Thyroid gland (tissue), 4 donors: ENCODE data around the gene YIPF3. TPM values are rescaled to one million over a fixed set of nuclear protein-coding genes. Genes with fewer than 3 reads are reported as not detected.

Source experiments
- DNase-seq, 2 donors: peaks; one replicate each; pipeline ENCODE4 v3.0.0-alpha.2; 2019
- H3K27ac ChIP-seq, 3 donors: fragments of 200-600 bp; sonication (generic); 1 replicate in 2 of 3; 2 replicates in 1 of 3; pipeline ENCODE4 v1.5.1; 2016 to 2019; ENCODE audit warnings: mild to moderate bottlenecking in 1 of 3, moderate library complexity in 1 of 3
- H3K27me3 ChIP-seq: fragments of 200-600 bp; sonication (generic); one replicate; pipeline ENCODE4 v1.5.1; 2019
- H3K36me3 ChIP-seq, 2 donors: fragments of 200-600 bp; sonication (generic); one replicate each; pipeline ENCODE4 v1.5.1; 2016 to 2019
- H3K4me1 ChIP-seq, 2 donors: fragments of 200-600 bp; sonication (generic); one replicate each; pipeline ENCODE4 v1.5.1; 2017 to 2019
- H3K4me3 ChIP-seq, 3 donors: fragments of 200-600 bp; sonication (generic); replicated peaks in 1 of 3; 1 replicate in 2 of 3; 2 replicates in 1 of 3; pipeline ENCODE4 v1.5.1; 2016; ENCODE audit warnings: mild to moderate bottlenecking in 1 of 3
- H3K9me3 ChIP-seq: fragments of 200-600 bp; sonication (generic); one replicate; pipeline ENCODE4 v1.5.1; 2017
- POLR2A ChIP-seq, 2 donors: fragments of 450-650 bp; IDR thresholded peaks; one replicate each; pipeline ENCODE4 v1.6.1; 2017; ENCODE audit warnings: antibody characterized with exemption in 2 of 2, mild to moderate bottlenecking in 2 of 2, moderate library complexity in 1 of 2
- WGBS, 2 donors: methylation state at CpG; one replicate each; pipeline ENCODE4 v1.1.5; 2017; 5-methylcytosine and 5-hydroxymethylcytosine counted together
- intact Hi-C: fragments of 100-400 bp; cut with DNase I; formaldehyde crosslinking; loops from one replicate; pipeline ENCODE4 v1.15.1; 2023
- total RNA-seq, 4 donors: library from RNA; depleted of rRNA; stranded (reverse); fragments of >200 nt; gene quantifications; one replicate each; pipeline ENCODE4 v1.2.3, GENCODE V29; 2016
- TF ChIP-seq, protein P1 (sequence below), 6 experiments: fragments of 200-600 bp in 3 of 6; fragments of 450-650 bp in 3 of 6; sonication (generic) in 3 of 6; IDR thresholded peaks; one replicate each; pipeline ENCODE4 v1.5.1; 2016 to 2019; ENCODE audit warnings: antibody characterized with exemption in 6 of 6, mild to moderate bottlenecking in 2 of 6, inconsistent platforms in 1 of 6, moderate library complexity in 1 of 6

Gene YIPF3
- total RNA-seq, 4 donors from 2014 or later: 126 to 145 (median 128) TPM

DNA sequence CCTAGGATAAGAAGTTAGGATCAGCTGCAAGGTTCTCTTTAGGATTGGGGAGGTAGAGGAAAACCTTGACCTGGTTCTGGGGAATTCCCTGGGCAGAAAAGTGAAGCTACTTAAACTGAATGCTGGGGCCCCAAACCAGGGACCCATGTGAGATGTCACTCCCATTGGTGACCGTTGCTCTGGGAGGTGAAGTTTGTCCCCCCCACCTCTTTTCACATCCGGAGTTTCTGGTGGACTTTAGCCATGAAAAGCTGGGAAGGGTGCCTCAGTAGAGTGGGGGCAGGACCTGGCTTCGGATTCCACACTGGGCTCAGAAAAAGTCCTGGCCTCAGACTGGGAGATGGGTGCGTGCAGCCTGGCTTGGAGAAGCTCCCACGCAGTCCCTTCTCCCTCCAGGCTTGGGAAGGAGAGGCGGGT lies 26.2 kb downstream of the YIPF3 start:
- no peak for DNase-seq
- H3K27ac ChIP-seq: no peak overlapping the region
- H3K4me1 ChIP-seq: peaks cover 9 to 13% of the 10 kb centered on the region in 2 donors
- TF ChIP-seq, protein P1, sequence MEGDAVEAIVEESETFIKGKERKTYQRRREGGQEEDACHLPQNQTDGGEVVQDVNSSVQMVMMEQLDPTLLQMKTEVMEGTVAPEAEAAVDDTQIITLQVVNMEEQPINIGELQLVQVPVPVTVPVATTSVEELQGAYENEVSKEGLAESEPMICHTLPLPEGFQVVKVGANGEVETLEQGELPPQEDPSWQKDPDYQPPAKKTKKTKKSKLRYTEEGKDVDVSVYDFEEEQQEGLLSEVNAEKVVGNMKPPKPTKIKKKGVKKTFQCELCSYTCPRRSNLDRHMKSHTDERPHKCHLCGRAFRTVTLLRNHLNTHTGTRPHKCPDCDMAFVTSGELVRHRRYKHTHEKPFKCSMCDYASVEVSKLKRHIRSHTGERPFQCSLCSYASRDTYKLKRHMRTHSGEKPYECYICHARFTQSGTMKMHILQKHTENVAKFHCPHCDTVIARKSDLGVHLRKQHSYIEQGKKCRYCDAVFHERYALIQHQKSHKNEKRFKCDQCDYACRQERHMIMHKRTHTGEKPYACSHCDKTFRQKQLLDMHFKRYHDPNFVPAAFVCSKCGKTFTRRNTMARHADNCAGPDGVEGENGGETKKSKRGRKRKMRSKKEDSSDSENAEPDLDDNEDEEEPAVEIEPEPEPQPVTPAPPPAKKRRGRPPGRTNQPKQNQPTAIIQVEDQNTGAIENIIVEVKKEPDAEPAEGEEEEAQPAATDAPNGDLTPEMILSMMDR (IDR thresholded peaks at IDR 0.05): no peak
- no peak for TF ChIP-seq POLR2A (IDR thresholded peaks at IDR 0.05)
- WGBS, 2 donors: 52 to 80% methylated on average over 6 of the region's 6 CpGs
- H3K36me3 ChIP-seq: no peaks in the 10 kb centered on the region
- no peak overlapping the region for H3K4me3 ChIP-seq
- no peaks in the 10 kb centered on the region for H3K9me3 ChIP-seq
- no peaks in the 10 kb centered on the region for H3K27me3 ChIP-seq
- intact Hi-C loops: no loop called here

DNA sequence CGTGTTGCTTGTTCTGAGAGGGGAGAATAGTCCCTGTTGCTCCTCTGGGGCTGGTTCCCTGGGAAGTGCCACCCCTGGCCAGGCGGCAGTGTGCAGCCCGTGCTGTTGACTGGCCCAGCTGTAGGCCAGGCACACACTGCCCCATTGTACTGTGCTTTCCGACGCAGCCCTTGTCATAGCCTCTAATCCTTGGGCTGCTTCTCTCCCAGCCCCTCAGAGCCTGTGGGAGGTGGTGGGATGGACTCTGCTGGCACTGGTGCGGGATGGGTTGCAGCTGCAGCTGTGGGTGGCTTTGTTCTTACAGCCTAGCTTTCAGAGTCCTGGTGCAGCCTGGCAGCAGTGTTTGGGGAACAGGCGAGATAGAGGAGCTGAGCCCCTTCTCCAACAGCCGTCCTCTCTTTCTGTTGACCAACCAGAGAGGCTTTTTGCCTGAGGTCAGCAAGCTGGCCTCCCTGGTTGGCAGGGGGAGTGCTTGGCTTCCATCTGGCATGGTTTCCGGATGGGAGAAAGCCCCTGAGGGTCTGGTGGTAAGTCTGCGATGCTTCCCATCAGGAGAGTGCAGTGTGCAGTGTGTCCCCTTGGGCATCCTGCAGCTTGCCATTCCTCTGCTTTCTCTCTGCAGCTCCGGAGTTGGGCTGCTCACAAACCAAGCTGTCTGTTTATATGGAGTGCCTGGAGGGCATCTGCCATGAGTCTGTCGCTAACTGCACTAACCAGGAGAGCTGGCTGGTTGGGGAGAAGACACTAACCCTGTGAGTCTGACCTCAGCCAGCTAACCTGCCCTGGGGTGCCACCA lies 27.3 kb downstream of the YIPF3 start:
- H3K9me3 ChIP-seq: no peaks in the 10 kb centered on the region
- TF ChIP-seq, protein P1 (IDR thresholded peaks at IDR 0.05): no peak
- no peak for TF ChIP-seq POLR2A (IDR thresholded peaks at IDR 0.05)
- no peaks in the 10 kb centered on the region for H3K27me3 ChIP-seq
- intact Hi-C loops: no loop called here
- H3K36me3 ChIP-seq: no peaks in the 10 kb centered on the region
- WGBS, 2 donors: 84 to 88% methylated on average over 4 to 12 of the region's 12 CpGs
- H3K4me3 ChIP-seq: no peak overlapping the region
- no peak for DNase-seq
- H3K4me1 ChIP-seq: peaks cover 9 to 13% of the 10 kb centered on the region in 2 donors
- H3K27ac ChIP-seq: no peak overlapping the region

DNA sequence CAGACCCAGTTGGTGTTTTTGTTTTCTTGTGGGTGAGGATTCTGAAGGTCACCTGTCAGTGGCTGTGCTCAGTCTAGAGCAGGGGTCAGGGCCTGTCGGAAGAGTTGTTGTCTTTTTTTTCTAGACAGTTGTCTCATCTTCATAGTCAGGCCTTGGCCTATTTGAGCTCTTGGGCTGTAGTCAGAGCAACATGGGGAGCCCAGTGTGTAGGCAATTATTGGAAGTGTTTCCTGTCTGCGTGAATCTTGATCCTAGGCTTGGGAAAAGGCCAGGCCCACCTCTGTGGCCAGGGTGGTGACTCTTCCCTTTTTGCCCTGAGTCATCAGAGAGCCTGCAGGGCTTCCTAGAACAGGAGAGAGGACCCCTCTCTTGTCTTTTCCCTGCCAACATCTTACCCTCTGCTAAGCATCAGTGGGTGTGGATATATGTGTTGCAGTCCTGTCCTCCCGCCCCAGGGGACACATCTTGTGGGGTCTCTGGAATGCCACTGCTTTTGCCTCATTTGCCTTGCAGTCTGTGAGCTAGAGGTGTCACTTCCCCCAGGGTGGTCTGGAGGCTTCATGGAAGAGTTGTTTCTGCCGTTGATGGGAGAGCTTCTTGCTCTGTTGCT lies 28.0 kb downstream of the YIPF3 start:
- no peaks in the 10 kb centered on the region for H3K36me3 ChIP-seq
- DNase-seq: no peak
- WGBS, 2 donors: 55 to 66% methylated on average over 3 to 4 of the region's 4 CpGs
- H3K4me3 ChIP-seq: no peak overlapping the region
- no peaks in the 10 kb centered on the region for H3K9me3 ChIP-seq
- peaks cover 9 to 13% of the 10 kb centered on the region in 2 donors for H3K4me1 ChIP-seq
- no peak for TF ChIP-seq POLR2A (IDR thresholded peaks at IDR 0.05)
- TF ChIP-seq, protein P1 (IDR thresholded peaks at IDR 0.05): no peak
- intact Hi-C loops: no loop called here
- H3K27ac ChIP-seq: no peak overlapping the region
- H3K27me3 ChIP-seq: no peaks in the 10 kb centered on the region

DNA sequence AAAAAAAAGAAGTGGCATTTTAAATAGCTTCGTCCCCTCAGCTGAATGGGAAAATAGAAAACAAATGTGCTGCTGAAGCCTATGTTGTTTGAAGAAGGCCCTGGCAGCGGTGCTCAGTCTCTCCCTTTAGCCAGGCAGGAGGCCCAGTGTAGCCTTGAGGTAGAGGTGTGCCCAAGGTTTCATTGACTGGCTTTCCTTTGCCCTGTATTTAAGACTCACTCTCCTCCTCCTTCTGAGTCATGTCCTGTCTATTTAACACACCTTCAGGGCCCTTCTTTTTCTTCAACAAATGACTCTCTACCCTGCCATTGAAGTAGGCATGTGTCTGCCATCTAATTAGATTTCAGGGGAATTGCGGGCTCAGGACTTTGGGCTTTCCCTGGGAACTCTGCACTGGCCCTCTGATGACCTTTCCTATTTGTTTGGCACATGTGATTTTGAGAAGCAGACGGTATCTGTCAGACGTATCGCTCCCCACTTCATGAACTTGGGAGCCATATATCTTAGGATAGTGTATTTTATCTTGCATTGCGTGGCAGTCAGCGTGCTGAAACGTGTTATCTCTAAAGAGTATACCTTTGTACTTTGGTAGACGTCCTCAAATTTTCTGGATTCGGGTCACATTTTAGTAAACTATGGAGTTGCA lies 35.0 kb downstream of the YIPF3 start:
- 94% methylated on average over 11 of the region's 11 CpGs for WGBS, 2 donors
- intact Hi-C loops: no loop called here
- Histone ChIP-seq H3K27me3 (no peaks in the 10 kb centered on the region), H3K36me3 (no peaks in the 10 kb centered on the region), H3K4me3 (no peak overlapping the region), H3K9me3 (no peaks in the 10 kb centered on the region), H3K4me1 (peaks cover 9 to 14% of the 10 kb centered on the region in 2 donors), H3K27ac (no peak overlapping the region)
- TF ChIP-seq, protein P1 (IDR thresholded peaks at IDR 0.05): no peak
- no peak for TF ChIP-seq POLR2A (IDR thresholded peaks at IDR 0.05)
- no peak for DNase-seq

DNA sequence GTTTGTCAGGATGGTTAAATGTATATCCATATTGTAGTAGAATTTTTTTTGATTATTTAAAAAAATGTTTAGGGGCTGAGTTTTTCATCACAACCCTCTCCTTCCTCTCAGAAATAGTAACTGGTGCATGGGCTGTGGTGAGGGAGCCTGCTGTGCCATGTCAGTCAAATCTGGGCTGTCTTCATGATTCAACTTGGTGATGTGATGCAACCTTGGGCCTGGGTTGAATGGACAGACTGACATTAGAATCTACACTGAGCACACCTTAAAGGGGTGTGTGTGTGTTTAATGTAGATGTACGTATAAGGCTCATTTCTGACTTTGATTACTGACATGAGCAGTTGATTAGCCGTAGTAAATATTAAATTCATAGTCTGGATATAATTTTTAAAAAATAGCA lies 35.7 kb downstream of the YIPF3 start:
- Histone ChIP-seq H3K27ac (no peak overlapping the region), H3K4me1 (peaks cover 9 to 14% of the 10 kb centered on the region in 2 donors), H3K4me3 (no peak overlapping the region), H3K9me3 (no peaks in the 10 kb centered on the region), H3K36me3 (no peaks in the 10 kb centered on the region), H3K27me3 (no peaks in the 10 kb centered on the region)
- WGBS, 2 donors: 89 to 95% methylated on average over 2 of the region's 2 CpGs
- DNase-seq: no peak
- no peak for TF ChIP-seq POLR2A (IDR thresholded peaks at IDR 0.05)
- TF ChIP-seq, protein P1 (IDR thresholded peaks at IDR 0.05): no peak
- intact Hi-C loops: no loop called here
